ENCODE data around the gene CCDC102B. TPM values are rescaled to one million over a fixed set of nuclear protein-coding genes. Genes with fewer than 3 reads are reported as not detected.
"Not testable (repeated sequence)": the region's sequence is repeated elsewhere in the genome, so short reads cannot be mapped to it uniquely, and the experiment has no call there.

Gene CCDC102B
- total RNA-seq, 1 donor from 2014 or later, result 10.7 TPM

GRCh38 chr18:68826121-68826520, 28.2 kb downstream of the CCDC102B start:
- no peak for DNase-seq (ENCODE audit: low spot score)

GRCh38 chr18:68830256-68831045, 32.6 kb downstream of the CCDC102B start:
- DNase-seq (ENCODE audit: low spot score), result no peak

- no peak for DNase-seq (ENCODE audit: low spot score)
These were observed 35.9 kb downstream of the CCDC102B start for GRCh38 chr18:68833756-68834155.

DNA sequence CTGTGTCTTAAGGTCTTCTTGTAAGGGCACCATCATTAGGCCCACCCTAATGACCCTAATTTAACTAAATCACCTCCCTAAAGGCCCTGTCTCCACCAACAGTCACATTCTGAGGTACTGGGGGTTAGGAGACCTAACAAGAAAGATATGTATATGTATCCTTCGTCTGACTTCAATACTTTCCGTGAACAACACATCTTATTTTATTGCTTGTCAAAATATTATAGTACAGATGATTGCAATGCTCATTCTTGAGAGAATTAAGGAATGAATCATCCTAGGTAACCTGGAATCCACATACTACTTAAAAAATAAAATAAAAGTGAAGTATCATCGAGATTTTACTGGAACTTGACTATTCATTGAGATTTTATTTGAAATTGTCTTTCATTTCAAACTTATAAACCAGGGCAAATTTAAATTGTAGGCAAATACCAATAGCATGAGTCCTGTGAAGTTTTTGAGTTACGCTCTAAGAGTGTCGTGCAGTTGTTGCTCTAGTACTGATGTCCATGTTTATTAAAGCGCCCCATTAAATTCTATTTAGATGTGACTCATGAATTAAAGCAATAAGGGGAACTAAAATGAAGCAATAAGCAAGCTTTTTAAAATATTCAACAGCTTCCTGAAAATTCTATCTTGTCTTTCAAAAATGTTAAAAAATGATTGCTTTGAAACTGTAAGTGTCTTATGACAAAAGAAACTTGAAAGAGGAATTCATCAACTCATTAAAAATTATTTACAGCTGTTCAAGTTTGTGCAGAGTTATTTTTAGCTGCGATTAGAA, 40.0 kb downstream of the CCDC102B start:
- no peak for DNase-seq (ENCODE audit: low spot score)

DNA sequence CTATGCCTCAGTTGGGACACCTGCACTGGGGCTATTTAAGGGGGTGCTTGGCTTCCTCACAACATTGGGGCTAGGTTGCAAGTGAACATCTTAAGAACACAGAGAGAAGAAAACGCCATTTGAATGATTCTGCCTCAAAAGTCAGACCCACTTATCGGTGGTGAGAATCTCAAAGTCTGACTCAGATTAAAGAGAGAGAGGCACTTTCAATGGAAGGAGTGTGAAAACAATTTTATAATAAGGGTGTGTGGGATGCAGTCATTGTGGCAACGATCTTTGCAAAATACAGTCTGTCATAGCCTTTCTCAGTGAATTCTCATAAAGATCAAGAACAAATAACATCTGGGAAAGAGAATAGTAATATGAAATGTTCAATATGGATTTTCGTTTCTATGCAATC, 41.8 kb downstream of the CCDC102B start:
- no peak for DNase-seq (ENCODE audit: low spot score)

- no peak for DNase-seq (ENCODE audit: low spot score)
These were observed 42.8 kb downstream of the CCDC102B start for GRCh38 chr18:68840554-68841263.

DNA sequence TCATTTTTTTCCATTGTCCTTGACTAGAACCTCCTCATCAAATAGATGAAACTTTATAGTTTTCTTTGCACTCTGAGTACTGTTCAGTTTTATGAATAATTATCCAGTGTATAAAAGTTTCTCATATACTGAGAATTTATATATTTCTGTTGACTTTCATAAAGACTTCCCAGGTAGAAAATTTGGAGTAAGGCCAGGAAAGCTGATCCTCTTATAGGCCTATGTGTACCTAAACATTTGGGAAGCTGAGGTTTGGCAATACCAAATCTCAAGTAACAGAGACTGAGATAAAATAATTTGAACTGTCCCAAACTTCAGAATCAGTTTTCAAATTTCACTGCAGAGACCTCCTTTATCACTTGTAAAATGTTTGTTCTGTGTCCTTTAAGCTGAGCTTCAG, 43.4 kb downstream of the CCDC102B start:
- no peak for DNase-seq (ENCODE audit: low spot score)

- no peak for DNase-seq (ENCODE audit: low spot score)
These were observed 45.1 kb downstream of the CCDC102B start for GRCh38 chr18:68842951-68843350.

DNA sequence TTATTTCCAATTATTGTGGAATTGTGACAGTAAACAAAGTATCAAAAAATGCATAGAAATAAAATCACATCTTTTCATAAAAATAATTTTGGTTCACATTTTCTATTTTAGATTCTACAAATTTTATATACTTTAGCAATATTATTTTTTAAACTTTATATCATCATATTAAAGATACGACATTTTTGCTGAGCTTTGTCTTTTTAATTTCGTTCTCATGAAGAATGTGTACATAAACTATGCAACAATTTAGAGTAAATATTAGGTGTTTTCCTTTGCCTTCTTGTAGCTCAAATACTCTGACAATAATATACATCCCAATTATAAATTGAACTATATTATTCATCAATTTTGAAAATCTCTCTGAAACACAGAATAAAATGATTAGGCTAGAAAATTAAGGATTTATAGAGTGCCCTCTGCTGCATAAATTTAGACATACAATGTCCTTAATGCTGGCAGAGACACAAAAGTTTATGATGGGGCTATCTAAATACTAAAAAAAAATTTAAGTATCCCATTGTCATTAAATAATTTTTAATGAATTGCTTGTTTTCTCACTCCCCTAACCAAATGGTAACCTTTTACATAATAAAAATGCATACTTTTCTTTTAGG, 45.7 kb downstream of the CCDC102B start:
- no peak for DNase-seq (ENCODE audit: low spot score)

DNA sequence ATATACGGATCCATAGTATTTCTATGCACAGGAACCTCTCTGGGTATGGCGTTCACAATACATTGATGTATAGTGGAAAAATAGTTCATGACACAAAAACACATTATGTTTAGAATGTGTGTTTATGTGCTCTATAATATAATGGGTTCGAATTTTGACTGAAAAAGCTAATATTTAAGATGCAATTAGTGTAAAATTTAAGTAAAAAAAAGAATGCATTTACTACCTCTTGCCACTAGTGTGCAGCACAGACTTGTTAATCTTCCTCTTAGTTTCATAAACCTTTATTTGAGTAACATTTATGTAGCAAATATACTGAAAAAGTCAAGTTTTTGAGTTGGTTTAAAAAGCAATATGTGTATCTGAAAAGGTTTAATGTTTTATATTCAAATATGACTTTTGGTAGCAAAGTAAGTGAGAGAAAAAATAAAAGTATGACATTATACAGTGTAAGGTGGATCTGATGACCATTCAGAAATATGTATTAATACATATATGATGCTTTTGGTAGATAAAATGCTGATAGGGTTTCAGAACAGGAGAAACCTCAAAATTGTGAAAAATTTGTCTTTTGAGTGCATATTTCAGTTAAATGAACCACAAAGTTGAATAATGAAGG, 49.4 kb downstream of the CCDC102B start:
- no peak for DNase-seq (ENCODE audit: low spot score)

DNA sequence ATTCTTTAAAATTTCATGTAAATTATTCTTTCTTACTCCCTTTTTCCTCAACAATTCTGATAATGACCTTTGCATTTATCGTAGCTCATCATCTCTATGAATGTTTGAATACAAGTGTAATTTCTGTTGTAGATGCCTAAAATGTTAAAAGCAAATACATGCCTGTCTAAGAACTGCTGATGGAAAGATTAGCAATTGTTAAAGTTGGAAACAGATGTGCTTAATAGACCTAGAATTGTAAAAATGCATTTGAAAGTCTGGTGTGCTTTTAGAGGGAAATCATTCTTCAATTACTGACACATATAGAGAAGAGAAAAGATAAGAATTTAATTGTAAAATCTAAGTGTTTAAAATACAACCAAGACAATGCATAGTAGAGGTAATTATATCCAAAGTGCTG, 50.4 kb downstream of the CCDC102B start:
- no peak for DNase-seq (ENCODE audit: low spot score)

DNA sequence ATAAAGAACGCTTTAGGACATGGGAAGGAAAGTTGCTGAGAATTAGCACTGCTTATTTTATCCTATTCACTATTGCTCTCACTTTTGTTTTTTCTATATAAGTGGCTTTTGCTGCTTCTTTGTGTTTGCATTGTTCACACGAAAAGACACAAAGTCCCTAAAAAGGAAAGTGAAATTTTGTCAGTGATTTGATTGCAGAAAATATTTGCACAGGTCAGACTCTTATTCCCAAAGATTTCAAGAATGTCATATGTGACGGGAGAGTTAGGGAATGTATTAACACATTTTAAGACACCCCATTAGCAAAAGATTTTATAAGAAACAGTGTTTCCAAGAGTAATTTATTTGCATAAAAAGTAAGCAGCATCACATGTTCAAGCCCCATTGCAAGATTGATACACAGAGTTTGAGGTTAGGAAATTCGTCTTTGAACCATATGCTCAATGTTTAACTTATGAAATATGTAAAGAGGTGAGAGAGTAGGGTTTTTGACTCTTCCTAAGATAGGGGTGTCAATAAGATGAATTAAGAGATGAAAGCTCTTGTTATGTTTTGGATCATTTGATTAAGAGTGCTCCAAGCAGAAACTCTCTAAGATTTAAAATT, 57.0 kb downstream of the CCDC102B start:
- no peak for DNase-seq (ENCODE audit: low spot score)

- DNase-seq (ENCODE audit: low spot score), result no peak
These were observed 57.6 kb downstream of the CCDC102B start for GRCh38 chr18:68855491-68855890.

GRCh38 chr18:68861365-68861764, 63.5 kb downstream of the CCDC102B start:
- DNase-seq (ENCODE audit: low spot score), result no peak

DNA sequence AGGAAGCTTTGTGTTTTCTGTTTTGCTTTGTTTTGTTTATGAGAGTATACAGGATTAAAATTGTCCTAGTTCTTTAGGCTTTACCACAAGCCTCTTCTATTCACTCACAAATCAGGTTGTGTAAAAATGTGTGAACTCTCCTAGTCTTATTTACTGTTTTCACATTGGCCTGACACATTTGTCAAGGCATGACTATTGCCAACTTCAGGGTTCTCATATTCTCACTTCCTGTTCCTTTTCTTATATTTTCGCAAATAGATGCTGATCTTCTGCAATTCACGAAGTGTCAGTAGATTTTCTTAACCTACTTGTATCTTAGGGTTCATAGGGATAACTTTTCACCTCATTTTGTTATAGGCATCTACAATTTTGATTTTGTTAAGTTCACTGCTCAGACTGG, 67.1 kb downstream of the CCDC102B start:
- no peak for DNase-seq (ENCODE audit: low spot score)

DNA sequence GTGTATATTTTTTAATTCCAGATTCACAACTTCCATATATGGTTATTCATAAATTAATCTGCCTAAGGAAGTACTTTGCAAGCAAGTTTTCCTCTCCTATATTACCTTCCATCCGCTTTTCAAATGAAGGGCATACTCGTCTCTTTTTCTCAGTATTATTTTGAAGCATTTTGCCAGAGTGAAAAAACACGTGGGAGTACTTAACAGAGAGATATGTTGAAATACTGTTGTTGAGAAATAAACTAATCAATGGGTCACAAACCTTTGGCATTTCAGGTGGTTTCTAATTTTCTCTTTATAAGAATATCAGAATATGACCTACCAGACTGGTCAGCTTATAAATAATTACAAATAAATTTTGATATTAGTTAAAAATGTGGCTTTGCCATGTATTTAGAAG, 67.6 kb downstream of the CCDC102B start:
- no peak for DNase-seq (ENCODE audit: low spot score)

DNA sequence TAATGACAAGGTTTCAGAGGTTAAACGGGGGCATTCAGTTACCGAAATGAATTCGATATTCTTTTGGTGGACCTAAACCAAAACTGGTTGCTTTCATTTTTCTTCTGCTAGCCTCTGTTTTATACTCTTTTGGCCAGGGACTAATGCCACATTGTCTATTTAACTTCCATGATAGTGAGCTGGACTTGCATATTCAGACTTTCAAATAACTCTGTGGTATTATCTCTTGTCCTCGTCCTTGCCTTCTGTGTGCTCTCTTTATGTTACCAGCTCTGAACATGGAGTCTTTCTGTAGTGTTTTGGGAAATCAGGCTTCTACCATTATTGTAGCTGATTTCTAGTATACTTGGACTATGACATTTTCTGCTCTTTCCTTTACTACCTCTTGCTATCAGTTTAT, 75.1 kb downstream of the CCDC102B start:
- no peak for DNase-seq (ENCODE audit: low spot score)

GRCh38 chr18:68874361-68874760, 76.5 kb downstream of the CCDC102B start:
- no peak for DNase-seq (ENCODE audit: low spot score)

GRCh38 chr18:68879947-68880346, 82.1 kb downstream of the CCDC102B start:
- not testable (repeated sequence) for DNase-seq (ENCODE audit: low spot score)

- no peak for DNase-seq (ENCODE audit: low spot score)
These were observed 89.5 kb downstream of the CCDC102B start for GRCh38 chr18:68887410-68887809.

DNA sequence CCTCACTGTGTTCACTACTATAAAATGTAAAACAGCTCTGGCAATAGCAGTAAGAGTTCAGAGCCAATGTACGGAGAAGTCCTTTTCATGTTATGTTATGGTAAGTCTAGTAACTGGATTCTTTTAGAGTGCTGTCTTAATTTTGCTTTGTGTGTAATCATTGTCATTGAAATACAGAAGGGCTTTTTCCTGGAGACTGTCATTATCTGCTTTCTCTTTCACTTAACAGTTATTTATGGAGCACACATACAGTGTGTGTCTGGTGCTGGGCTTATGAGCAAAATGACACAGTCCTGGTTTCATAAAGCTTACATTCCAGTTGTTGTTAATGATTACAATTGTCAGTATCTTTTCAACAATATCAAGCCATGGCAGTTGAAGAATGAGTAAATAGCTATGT, 95.5 kb downstream of the CCDC102B start:
- DNase-seq (ENCODE audit: low spot score), result no peak

Measured in mesenteric fat pad (tissue), 1 donor.